WTC11 (cell line): Measurements from ENCODE around the gene POLR1H. TPM values are rescaled to one million over a fixed set of nuclear protein-coding genes. Genes with fewer than 3 reads are reported as not detected.
A peak's percentile ranks its signal among the peaks of the same experiment; 100 is the strongest.

Experiments used
- AFF4 ChIP-seq: sonication (generic); formaldehyde crosslinking; IDR thresholded peaks from 2 replicates; pipeline ENCODE4 v1.8.1; 2023; ENCODE audit warnings: mild to moderate bottlenecking, missing genetic modification reagents, borderline replicate concordance
- ARID4B ChIP-seq: sonication (generic); formaldehyde crosslinking; IDR thresholded peaks from 2 replicates; pipeline ENCODE4 v1.8.0; 2023; ENCODE audit warnings: missing genetic modification reagents, mild to moderate bottlenecking, borderline replicate concordance
- CDX4 ChIP-seq: fragments of 250-450 bp; sonication (Bioruptor Pico); IDR thresholded peaks from 2 replicates; pipeline ENCODE4 v1.9.0; 2021; ENCODE audit warnings: moderate library complexity, mild to moderate bottlenecking, inconsistent platforms, borderline replicate concordance
- E2F4 ChIP-seq: sonication (generic); formaldehyde crosslinking; IDR thresholded peaks from 2 replicates; pipeline ENCODE4 v1.8.1; 2022; ENCODE audit warnings: low read depth, mild to moderate bottlenecking, moderate library complexity, missing genetic modification reagents, borderline replicate concordance
- ELF4 ChIP-seq: sonication (generic); formaldehyde crosslinking; IDR thresholded peaks from 2 replicates; pipeline ENCODE4 v1.8.1; 2022; ENCODE audit warnings: low read depth, mild to moderate bottlenecking, moderate library complexity, missing genetic modification reagents
- FOXJ3 ChIP-seq: sonication (generic); formaldehyde crosslinking; IDR thresholded peaks from 2 replicates; pipeline ENCODE4 v1.9.0; 2021; ENCODE audit warnings: missing genetic modification reagents, mild to moderate bottlenecking, borderline replicate concordance
- FOXK1 ChIP-seq: sonication (generic); formaldehyde crosslinking; IDR thresholded peaks from 2 replicates; pipeline ENCODE4 v1.8.0; 2022; ENCODE audit warnings: mild to moderate bottlenecking, moderate library complexity, missing genetic modification reagents
- GABPB1 ChIP-seq: sonication (generic); formaldehyde crosslinking; IDR thresholded peaks from 2 replicates; pipeline ENCODE4 v1.8.1; 2023; ENCODE audit warnings: mild to moderate bottlenecking, missing genetic modification reagents
- JAZF1 ChIP-seq: fragments of 250-450 bp; sonication (Bioruptor Pico); IDR thresholded peaks from 2 replicates; pipeline ENCODE4 v1.9.0; 2021; ENCODE audit warnings: moderate library complexity, mild to moderate bottlenecking, inconsistent platforms
- MAX ChIP-seq: sonication (generic); formaldehyde crosslinking; IDR thresholded peaks from 2 replicates; pipeline ENCODE4 v1.8.0; 2022; ENCODE audit warnings: mild to moderate bottlenecking, missing genetic modification reagents
- MLX ChIP-seq: sonication (generic); formaldehyde crosslinking; IDR thresholded peaks from 2 replicates; pipeline ENCODE4 v1.8.1; 2023; ENCODE audit warnings: mild to moderate bottlenecking, missing genetic modification reagents, moderate library complexity
- MYBL2 ChIP-seq: sonication (generic); formaldehyde crosslinking; IDR thresholded peaks from 2 replicates; pipeline ENCODE4 v1.8.1; 2023; ENCODE audit warnings: mild to moderate bottlenecking, moderate library complexity, missing genetic modification reagents
- NFATC4 ChIP-seq: fragments of 250-450 bp; sonication (Bioruptor Pico); IDR thresholded peaks from 2 replicates; pipeline ENCODE4 v1.9.0; 2021; ENCODE audit warnings: mild to moderate bottlenecking
- NR3C1 ChIP-seq: sonication (generic); formaldehyde crosslinking; conservative IDR thresholded peaks from 2 replicates; pipeline ENCODE4 v1.8.1; 2023; ENCODE audit warnings: low read depth, mild to moderate bottlenecking, missing genetic modification reagents
- OVOL2 ChIP-seq: fragments of 250-450 bp; sonication (Bioruptor Pico); IDR thresholded peaks from 2 replicates; pipeline ENCODE4 v1.9.0; 2021; ENCODE audit warnings: mild to moderate bottlenecking, borderline replicate concordance
- RORB ChIP-seq: fragments of 250-450 bp; sonication (Bioruptor Pico); IDR thresholded peaks from 2 replicates; pipeline ENCODE4 v1.9.0; 2021; ENCODE audit warnings: mild to moderate bottlenecking
- SMAD3 ChIP-seq: sonication (generic); formaldehyde crosslinking; IDR thresholded peaks from 2 replicates; pipeline ENCODE4 v1.8.0; 2022; ENCODE audit warnings: missing genetic modification reagents, mild to moderate bottlenecking, borderline replicate concordance
- SOX15 ChIP-seq: fragments of 250-450 bp; sonication (Bioruptor Pico); IDR thresholded peaks from 2 replicates; pipeline ENCODE4 v1.9.0; 2021; ENCODE audit warnings: mild to moderate bottlenecking
- STAT6 ChIP-seq: sonication (generic); formaldehyde crosslinking; conservative IDR thresholded peaks from 2 replicates; pipeline ENCODE4 v1.8.1; 2023; ENCODE audit warnings: mild to moderate bottlenecking, low read depth, missing genetic modification reagents, moderate library complexity
- TEAD4 ChIP-seq: sonication (generic); formaldehyde crosslinking; IDR thresholded peaks from 2 replicates; pipeline ENCODE4 v1.8.0; 2022; ENCODE audit warnings: mild to moderate bottlenecking, missing genetic modification reagents
- ZNF121 ChIP-seq: sonication (generic); formaldehyde crosslinking; IDR thresholded peaks from 2 replicates; pipeline ENCODE4 v1.8.0; 2023; ENCODE audit warnings: missing genetic modification reagents
- ZNF138 ChIP-seq: sonication (generic); formaldehyde crosslinking; conservative IDR thresholded peaks from 2 replicates; pipeline ENCODE4 v1.8.1; 2022; ENCODE audit warnings: mild to moderate bottlenecking, moderate library complexity, missing genetic modification reagents
- ZNF263 ChIP-seq: sonication (generic); formaldehyde crosslinking; IDR thresholded peaks from 2 replicates; pipeline ENCODE4 v1.8.1; 2022; ENCODE audit warnings: low read depth, mild to moderate bottlenecking, moderate library complexity, missing genetic modification reagents
- ZNF396 ChIP-seq: fragments of 250-450 bp; sonication (Bioruptor Pico); IDR thresholded peaks from 2 replicates; pipeline ENCODE4 v1.8.0; 2021; ENCODE audit warnings: mild to moderate bottlenecking, moderate library complexity, borderline replicate concordance
- ZNF416 ChIP-seq: fragments of 250-450 bp; sonication (Bioruptor Pico); IDR thresholded peaks from 2 replicates; pipeline ENCODE4 v1.9.0; 2021; ENCODE audit warnings: mild to moderate bottlenecking, inconsistent platforms
- total RNA-seq: library from RNA; stranded (reverse); gene quantifications from 3 replicates; pipeline ENCODE4 v1.2.3, GENCODE V29; 2021

The POLR1H gene
- total RNA-seq, 1 experiment from 2014 or later: 38.8 TPM

GRCh38 chr6:30075094-30075789 lies 14.2 kb downstream of the POLR1H start, which contains the start of gene RNF39 (continued):
- TF ChIP-seq MLX (CRISPR knock-in tag): no peak
- TF ChIP-seq SOX15 (CRISPR knock-in tag): no peak
- no peak for TF ChIP-seq FOXJ3
- TF ChIP-seq RORB (CRISPR knock-in tag): no peak
- no peak for TF ChIP-seq GABPB1 (CRISPR knock-in tag)
- peak; percentile 76 for TF ChIP-seq MAX (CRISPR knock-in tag)
- TF ChIP-seq OVOL2: no peak
- TF ChIP-seq STAT6 (CRISPR knock-in tag): no peak
- no peak for TF ChIP-seq AFF4 (CRISPR knock-in tag)
- 0 out of 2 replicates have a peak, but pooled peaks have one; percentile 20 for TF ChIP-seq E2F4 (CRISPR knock-in tag)
- TF ChIP-seq ZNF138 (CRISPR knock-in tag): no peak
- no peak for TF ChIP-seq ZNF416 (CRISPR knock-in tag)
- TF ChIP-seq FOXK1: 0 out of 2 replicates have a peak, but pooled peaks have one; percentile 1
- no peak for TF ChIP-seq JAZF1 (CRISPR knock-in tag)
- TF ChIP-seq ZNF121: no peak
- 0 out of 2 replicates have a peak, but pooled peaks have one; percentile 14 for TF ChIP-seq MYBL2 (CRISPR knock-in tag)
- TF ChIP-seq ELF4: no peak
- TF ChIP-seq ZNF263 (CRISPR knock-in tag): no peak
- TF ChIP-seq CDX4 (CRISPR knock-in tag): no peak
- no peak for TF ChIP-seq TEAD4
- no peak for TF ChIP-seq NR3C1 (CRISPR knock-in tag)
- TF ChIP-seq SMAD3 (CRISPR knock-in tag): no peak
- TF ChIP-seq ZNF396 (CRISPR knock-in tag): no peak
- peak; percentile 49; the same call in 1 of the 2 replicates for TF ChIP-seq ARID4B (CRISPR knock-in tag)
- TF ChIP-seq NFATC4 (CRISPR knock-in tag): no peak
